Activated effector memory CD4-positive, alpha-beta T cell treated with Interleukin-2 at 50 U/mL for 16 hours (primary cell): ENCODE data around the gene MBTD1.
"Not testable (repeated sequence)": the region's sequence is repeated elsewhere in the genome, so short reads cannot be mapped to it uniquely, and the experiment has no call there.

Experiments used
- DNase-seq: peaks from one replicate; pipeline ENCODE4 v3.0.0-alpha.2; 2020

Gene MBTD1

GRCh38 chr17:51259564-51260236 lies at the start of gene MBTD1:
TSS of gene MBTD1 (minus strand) at chr17:51260049. CDS start at chr17:51225161, 34,888 bp downstream.
- peak; percentile 88 for DNase-seq

DNA sequence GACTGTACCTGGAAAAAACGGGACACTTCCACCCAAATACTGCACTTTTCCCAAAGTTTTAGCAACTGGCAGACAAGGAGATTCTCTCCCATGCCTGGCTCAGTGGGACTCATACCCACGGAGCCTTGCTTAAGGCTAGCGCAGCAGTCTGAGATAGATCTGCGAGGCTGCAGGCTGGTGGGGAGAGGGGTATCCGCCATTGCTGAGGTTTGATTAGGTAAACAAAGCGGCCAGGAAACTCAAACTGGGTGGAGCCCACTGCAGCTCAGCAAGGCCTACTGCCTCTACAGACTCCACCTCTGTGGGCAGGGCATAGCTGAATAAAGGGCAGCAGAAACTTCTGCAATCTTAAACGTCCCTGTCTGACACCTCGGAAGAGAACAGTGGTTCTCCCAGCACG lies 45.3 kb upstream of the MBTD1 start:
- no peak for DNase-seq

GRCh38 chr17:51299859-51300258 lies 40.0 kb upstream of the MBTD1 start:
- no peak for DNase-seq

DNA sequence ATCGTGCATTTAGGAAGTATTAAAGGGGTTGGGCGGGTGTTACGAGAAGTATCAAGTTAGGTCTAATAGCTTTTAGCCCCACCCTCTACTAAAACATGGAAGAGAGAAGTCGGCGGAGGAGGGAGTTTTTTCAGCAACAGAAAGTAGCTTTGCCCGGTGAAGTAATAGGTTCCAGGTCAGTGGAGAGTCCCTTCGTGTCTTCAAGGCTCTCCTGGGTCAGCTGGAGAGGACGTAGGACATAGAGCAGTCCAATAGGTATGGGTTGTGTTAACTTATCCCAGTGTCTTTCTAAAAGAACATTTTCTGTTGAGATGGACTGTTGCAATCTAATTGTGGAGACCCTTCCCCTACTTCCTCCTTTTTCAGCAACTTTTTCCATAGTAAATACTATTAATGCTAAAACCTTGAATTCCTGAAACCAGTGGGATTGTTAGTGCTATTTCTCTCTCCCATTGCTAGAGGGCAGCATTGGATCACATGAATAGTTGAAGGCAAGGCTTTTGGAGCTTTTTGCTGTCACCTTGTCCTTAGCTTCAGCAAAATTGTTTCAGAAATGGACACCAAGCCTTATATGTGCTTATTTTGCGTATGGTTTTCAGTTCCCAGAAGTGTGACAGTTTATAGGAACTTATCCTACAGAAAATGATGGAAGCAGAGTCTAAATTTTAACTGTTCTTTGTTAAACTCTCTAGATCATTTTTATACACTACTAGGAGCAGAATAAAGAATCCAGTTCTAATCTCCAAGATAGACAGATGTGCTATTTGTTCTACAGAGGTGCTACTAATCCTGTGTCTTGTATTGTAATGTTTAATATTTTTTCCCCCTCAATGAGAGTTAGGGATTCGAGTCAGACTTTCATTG lies 38.9 kb upstream of the MBTD1 start:
- DNase-seq: no peak

DNA sequence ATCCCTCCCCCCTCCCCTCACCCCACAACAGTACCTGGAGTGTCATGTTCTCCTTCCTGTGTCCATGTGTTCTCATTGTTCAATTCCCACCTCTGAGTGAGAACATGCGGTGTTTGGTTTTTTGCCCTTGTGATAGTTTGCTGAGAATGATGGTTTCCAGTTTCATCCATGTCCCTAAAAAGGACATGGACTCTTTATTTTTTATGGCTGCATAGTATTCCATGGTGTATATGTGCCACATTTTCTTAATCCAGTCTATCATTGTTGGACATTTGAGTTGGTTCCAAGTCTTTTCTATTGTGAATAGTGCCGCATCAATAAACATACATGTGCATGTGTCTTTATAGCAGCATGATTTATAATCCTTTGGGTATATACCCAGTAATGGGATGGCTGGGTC lies 34.5 kb upstream of the MBTD1 start:
- DNase-seq: not testable (repeated sequence)

DNA sequence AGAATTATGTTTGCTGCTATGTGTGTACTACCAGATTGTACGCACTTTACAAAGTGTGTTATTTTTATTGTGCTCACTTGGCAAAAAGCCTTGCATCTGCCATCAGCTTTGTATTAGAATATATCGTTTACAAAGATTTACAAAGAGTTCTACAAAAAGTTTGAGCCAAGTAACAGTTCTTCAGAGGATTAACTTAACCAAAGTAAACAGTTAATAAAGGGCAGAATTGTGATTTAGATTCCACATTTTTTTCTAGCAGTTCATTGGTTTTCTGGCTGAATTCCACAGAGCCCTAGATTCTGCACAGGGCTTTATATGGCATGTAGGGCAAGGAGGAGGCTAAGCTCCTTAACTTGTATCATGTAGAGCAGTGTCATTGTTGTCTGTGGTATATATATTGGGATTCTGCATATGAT lies 29.9 kb upstream of the MBTD1 start:
- DNase-seq: no peak

DNA sequence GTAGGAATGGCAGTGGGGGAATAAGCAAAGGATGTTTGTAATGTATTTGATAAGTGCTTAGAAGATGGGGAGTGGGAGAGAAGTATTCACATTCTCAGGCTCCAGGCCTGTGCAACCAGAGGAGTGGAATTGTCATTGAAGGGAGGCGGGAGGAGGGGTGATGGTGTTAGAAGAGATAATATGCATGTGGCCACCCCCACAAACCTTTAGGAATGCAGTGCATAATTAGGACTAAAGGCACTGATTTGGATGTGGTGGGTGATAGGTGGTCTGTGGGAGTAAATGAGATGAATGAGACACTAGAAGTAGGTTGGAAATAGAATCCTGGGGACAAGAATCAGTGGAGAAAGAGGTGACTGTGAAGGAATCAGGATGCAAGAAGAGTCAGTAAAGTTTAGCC lies 27.6 kb upstream of the MBTD1 start:
- no peak for DNase-seq

DNA sequence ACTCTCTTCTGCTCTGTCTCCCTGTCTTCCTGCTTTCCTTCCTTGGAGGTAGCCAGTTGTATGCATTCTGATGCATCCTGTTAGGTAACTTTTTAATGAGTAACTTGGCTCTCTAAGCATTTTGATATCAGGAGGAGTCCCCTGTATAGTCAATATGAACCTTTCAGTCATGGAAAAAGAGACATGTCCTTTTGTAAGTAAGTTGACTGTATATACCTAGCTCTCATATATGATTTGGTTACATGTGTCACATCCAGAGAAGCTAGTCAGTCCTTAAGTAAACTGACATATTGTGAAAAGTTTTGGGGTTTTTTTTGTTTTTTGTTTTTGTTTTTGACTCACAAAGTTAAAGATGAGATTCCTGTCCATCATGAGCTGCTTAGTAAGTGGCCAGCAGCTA lies 19.3 kb upstream of the MBTD1 start:
- DNase-seq: no peak

DNA sequence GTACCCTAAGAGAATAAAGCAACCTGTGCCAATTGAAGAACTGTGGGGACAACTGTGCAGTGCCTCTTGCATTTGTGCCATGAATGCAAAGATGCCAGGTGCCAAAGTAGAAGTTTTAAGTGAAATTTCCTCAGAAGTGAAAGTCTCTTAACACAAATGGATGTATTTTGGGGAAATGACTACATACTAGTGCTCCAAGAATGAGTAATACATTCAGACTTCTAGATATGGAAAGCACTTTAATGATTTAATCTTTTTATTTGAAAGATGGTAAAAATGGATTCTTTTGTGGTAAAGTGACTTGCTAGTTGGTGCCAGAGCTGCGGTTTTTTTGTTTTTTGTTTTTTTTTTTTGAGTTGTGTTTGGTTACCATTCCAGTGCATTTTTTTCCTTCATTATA lies 15.5 kb upstream of the MBTD1 start:
- no peak for DNase-seq

DNA sequence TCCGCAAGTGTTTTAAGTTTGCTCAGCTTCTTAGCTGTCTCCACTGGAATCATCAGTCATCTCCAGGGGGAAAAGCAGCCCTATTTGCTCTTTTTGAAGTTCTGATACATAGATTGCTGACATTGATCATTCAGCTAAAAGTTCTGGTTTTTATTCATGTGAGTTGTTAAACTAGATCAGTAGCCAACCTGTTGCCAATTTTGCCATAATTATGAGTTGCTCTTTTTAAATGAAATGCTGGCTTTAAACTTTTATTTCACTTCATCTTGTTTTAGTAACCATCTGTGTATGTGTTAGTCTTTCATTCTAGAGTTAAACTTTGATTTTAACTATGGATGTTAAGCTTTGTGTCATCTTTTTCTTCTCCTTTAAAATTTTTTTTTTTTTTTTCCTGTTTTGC lies 13.0 kb upstream of the MBTD1 start:
- no peak for DNase-seq

- DNase-seq: no peak
Measured at GRCh38 chr17:51270636-51271035, 10.8 kb upstream of the MBTD1 start.

GRCh38 chr17:51269991-51270390 lies 10.1 kb upstream of the MBTD1 start:
- DNase-seq: no peak

- not testable (repeated sequence) for DNase-seq
Measured at GRCh38 chr17:51264466-51264865, 4.6 kb upstream of the MBTD1 start.

GRCh38 chr17:51263006-51263405 lies 3.2 kb upstream of the MBTD1 start:
- no peak for DNase-seq

GRCh38 chr17:51261024-51261963 lies 1.4 kb upstream of the MBTD1 start:
- no peak for DNase-seq

GRCh38 chr17:51260237-51261023 lies 581 bp upstream of the MBTD1 start, which contains the start of gene UTP18:
TSS of gene UTP18 (plus strand) at chr17:51260546. CDS start at chr17:51260585, 39 bp downstream.
- peak; percentile 94 for DNase-seq

GRCh38 chr17:51258756-51259563 lies 889 bp downstream of the MBTD1 start:
- no peak for DNase-seq

DNA sequence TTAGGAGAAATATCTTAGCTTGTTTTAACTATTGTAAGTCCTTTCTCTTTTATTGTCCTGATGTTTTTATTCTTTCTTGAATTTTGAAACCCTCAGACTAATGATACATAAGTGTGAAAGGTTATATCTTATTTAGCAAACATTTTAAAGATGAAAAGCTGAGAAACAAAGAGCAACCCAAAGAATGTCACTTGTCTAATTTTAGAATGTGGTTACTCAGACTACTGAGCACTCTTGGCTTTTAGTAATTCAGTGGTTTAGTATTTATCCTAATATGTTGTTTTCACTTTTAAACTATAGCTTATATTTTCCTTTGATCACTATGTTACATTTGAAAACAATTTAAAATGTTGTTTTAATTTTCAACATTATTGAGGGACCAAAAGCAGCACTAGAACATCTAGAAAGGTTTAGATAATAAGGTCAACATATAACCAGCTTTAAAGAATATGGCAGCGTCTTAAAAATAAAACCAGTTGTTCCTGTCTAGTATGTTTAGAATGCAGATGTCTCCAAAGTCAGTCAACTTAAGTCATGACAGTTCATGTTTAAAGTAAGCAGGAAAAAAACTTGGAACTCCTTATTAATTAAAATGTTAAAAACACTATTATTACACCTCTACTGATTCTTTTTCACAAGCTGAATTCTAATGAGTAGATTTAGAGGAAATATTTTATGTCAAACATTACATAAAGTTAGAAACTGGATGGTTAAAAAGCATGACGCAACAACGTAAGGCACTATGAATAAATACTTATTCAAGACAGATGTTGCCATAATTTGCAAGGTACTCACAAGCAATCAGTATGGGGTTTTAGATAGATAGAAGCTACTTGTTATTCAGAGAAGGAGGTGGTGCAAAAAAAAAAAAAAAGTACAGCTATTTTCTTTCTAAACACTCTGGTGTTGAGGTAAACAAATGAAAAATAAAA lies 2.4 kb downstream of the MBTD1 start:
- DNase-seq: no peak

GRCh38 chr17:51256101-51256500 lies 3.7 kb downstream of the MBTD1 start:
- DNase-seq: no peak

GRCh38 chr17:51255673-51256072 lies 4.2 kb downstream of the MBTD1 start:
- DNase-seq: no peak
